Measurements from ENCODE around the gene CAPN12.

DNA sequence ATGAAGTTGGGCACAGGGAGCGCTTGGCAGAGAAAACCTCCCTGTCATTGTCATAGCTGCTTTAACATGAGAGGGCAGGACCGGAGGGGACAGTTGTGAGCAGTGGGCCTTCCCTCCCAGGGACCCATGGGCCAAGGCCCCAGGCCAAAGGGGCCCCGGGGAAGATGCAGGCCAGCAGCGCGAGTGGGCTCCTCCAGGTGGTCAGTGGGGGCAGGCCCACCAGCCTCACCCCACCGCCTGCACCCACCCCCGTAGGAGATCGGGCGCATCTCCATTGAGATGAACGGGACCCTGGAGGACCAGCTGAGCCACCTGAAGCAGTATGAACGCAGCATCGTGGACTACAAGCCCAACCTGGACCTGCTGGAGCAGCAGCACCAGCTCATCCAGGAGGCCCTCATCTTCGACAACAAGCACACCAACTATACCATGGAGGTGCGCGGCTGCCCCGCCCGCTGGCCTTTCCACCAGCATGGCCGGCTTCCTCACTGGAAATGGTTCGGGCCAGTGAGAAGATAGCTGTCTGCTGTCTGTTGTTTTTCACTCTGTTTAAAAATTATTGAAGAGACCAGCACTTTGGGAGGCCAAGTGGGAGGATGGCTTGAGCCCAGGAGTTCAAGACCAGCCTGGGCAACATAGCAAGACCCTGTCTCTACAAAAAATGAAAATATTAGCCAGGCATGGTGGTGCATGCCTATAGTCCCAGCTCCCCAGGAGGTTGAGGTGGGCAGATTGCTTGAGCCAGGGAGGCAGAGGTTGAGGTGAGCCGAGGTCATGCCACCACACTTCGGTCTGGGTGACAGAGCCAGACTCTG, 18.6 kb downstream of the CAPN12 start:
- TF ChIP-seq, protein P1, sequence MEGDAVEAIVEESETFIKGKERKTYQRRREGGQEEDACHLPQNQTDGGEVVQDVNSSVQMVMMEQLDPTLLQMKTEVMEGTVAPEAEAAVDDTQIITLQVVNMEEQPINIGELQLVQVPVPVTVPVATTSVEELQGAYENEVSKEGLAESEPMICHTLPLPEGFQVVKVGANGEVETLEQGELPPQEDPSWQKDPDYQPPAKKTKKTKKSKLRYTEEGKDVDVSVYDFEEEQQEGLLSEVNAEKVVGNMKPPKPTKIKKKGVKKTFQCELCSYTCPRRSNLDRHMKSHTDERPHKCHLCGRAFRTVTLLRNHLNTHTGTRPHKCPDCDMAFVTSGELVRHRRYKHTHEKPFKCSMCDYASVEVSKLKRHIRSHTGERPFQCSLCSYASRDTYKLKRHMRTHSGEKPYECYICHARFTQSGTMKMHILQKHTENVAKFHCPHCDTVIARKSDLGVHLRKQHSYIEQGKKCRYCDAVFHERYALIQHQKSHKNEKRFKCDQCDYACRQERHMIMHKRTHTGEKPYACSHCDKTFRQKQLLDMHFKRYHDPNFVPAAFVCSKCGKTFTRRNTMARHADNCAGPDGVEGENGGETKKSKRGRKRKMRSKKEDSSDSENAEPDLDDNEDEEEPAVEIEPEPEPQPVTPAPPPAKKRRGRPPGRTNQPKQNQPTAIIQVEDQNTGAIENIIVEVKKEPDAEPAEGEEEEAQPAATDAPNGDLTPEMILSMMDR (IDR thresholded peaks at IDR 0.05), result no peak
- TF ChIP-seq POLR2A (IDR thresholded peaks at IDR 0.05) (no peak), EP300 (IDR thresholded peaks at IDR 0.05) (no peak), POLR2AphosphoS5 (IDR thresholded peaks at IDR 0.05) (no peak)
